Heart left ventricle (tissue), 13 donors: Measurements from ENCODE around the gene RAN.

Source experiments
- POLR2A ChIP-seq, 2 donors: fragments of 450-650 bp; IDR thresholded peaks; one replicate each; pipeline ENCODE4 v1.6.1; 2017; ENCODE audit warnings: antibody characterized with exemption in 2 of 2, mild to moderate bottlenecking in 2 of 2, moderate library complexity in 2 of 2
- TF ChIP-seq, protein P1 (sequence below), 12 donors: fragments of 200-600 bp; sonication (generic) in 4 of 12; IDR thresholded peaks; one replicate each; pipeline versions ENCODE4 v1.5.0 to v1.8.0; 2018 to 2022; ENCODE audit warnings: antibody characterized with exemption in 12 of 12, mild to moderate bottlenecking in 5 of 12
- donor health status: ischemic (EF 13 %, LVEDD 7.1; RV severe dilation, severe dysfunction).
- donor health status: DM: no; HTN: yes; CAD: no.
- donor health status: DM: no; HTN: no; CAD: no.
- donor health status: ischemic (EF 25% LVEDD 6.9; RV normal size, moderate dysfunction).
- donor health status: ischemic (EF 25% LVEDD 5.7; RV mildly dilated, moderate dysfunction).
- donor health status: ischemic (EF 35%, LVEDD 5.7; RV mildly dilated, moderate dysfunction).
- donor health status: nonischemic (EF 11% LVEDD 7.7; RV severe dilation, severe dysfunction).
- donor health status: DM: yes; HTN: yes; CAD: no.
- donor health status: PGD.
- donor health status: ischemic (EF 29% LVEDD 5.4; RV normal size, mild dysfunction).
- donor health status: nonischemic (EF 23%, LVEDD 6.1; RV moderate dilation, normal function).

DNA sequence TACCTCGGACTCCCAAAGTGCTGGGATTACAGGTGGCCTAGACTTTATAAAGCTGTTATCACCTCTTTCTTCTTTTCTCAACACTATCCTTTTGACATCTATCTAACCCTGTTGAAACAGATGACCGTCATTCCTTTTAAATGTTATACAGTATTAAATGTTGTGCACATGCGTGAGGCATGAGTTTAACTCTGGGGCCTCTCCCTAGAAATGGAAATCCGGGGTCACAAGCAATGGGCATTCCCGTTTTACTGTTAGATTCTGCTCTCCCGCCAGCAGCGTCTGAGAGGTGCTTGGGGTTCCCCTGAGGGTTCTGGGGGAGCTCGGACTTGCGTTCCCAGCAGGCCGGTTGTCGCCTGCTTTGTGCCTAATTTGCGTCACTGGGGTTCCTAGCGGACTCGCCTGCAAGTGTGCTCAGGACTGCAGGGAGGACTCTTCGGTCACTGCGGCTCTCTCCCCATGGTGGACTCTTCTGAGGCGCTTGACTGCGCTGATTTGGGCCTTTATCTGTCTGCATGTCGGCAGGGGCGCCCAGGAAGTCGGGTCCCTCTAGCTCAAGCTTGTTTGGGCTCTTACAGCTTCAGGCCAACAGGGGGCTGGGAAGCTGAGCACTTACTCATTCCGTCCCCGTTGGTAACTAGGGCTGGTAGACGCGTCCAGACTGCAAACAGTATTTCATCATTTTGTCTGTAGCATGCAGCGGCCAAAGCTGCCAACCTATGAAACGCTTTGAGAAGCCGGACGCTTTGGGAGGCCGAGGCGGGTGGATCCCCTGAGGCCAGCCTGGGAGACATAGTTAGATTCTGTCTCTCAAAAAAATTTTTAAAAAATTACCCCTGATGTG, 1.2 kb upstream of the RAN start:
- TF ChIP-seq, protein P1, sequence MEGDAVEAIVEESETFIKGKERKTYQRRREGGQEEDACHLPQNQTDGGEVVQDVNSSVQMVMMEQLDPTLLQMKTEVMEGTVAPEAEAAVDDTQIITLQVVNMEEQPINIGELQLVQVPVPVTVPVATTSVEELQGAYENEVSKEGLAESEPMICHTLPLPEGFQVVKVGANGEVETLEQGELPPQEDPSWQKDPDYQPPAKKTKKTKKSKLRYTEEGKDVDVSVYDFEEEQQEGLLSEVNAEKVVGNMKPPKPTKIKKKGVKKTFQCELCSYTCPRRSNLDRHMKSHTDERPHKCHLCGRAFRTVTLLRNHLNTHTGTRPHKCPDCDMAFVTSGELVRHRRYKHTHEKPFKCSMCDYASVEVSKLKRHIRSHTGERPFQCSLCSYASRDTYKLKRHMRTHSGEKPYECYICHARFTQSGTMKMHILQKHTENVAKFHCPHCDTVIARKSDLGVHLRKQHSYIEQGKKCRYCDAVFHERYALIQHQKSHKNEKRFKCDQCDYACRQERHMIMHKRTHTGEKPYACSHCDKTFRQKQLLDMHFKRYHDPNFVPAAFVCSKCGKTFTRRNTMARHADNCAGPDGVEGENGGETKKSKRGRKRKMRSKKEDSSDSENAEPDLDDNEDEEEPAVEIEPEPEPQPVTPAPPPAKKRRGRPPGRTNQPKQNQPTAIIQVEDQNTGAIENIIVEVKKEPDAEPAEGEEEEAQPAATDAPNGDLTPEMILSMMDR (IDR thresholded peaks at IDR 0.05) = peak in 11 of 12 donors; percentile 16 to 55 (median 34)
- TF ChIP-seq POLR2A (IDR thresholded peaks at IDR 0.05) = no peak
